Smooth muscle cell (in vitro differentiated cells): ENCODE data around the gene CUX1. TPM values are rescaled to one million over a fixed set of nuclear protein-coding genes. Genes with fewer than 3 reads are reported as not detected.

Experiments
- DNase-seq: peaks from one replicate; lab custom pipeline; 2025; ENCODE audit not compliant: unreplicated experiment; lab: John Stamatoyannopoulos, UW
- H2AFZ ChIP-seq: fragments of 200-600 bp; sonication (generic); 2 replicates; pipeline ENCODE4 v1.6.0; 2016; ENCODE audit warnings: antibody characterized with exemption, low read depth, mild to moderate bottlenecking
- H3F3A ChIP-seq: fragments of 200-600 bp; sonication (generic); 2 replicates; pipeline ENCODE4 v1.6.0; 2017; ENCODE audit warnings: antibody characterized with exemption, low read depth
- H3K27ac ChIP-seq: fragments of 200-600 bp; sonication (generic); 2 replicates; pipeline ENCODE4 v1.5.1; 2016; ENCODE audit warnings: low read depth, mild to moderate bottlenecking
- H3K27me3 ChIP-seq: fragments of 200-600 bp; sonication (generic); 2 replicates; pipeline ENCODE4 v1.6.1; 2016; ENCODE audit warnings: low read depth, mild to moderate bottlenecking
- H3K36me3 ChIP-seq: fragments of 200-600 bp; sonication (generic); 2 replicates; pipeline ENCODE4 v1.5.1; 2016; ENCODE audit warnings: low read depth
- H3K4me1 ChIP-seq: fragments of 200-600 bp; sonication (generic); 2 replicates; pipeline ENCODE4 v1.5.1; 2016; ENCODE audit warnings: low read depth
- H3K4me2 ChIP-seq: fragments of 200-600 bp; sonication (generic); 2 replicates; pipeline ENCODE4 v1.6.0; 2016; ENCODE audit warnings: mild to moderate bottlenecking
- H3K4me3 ChIP-seq: fragments of 200-600 bp; sonication (generic); 2 replicates; pipeline ENCODE4 v1.5.1; 2016; ENCODE audit warnings: mild to moderate bottlenecking
- H3K79me2 ChIP-seq: fragments of 200-600 bp; sonication (generic); 2 replicates; pipeline ENCODE4 v1.6.0; 2016; ENCODE audit warnings: low read depth, mild to moderate bottlenecking
- H3K9ac ChIP-seq: fragments of 200-600 bp; sonication (generic); 2 replicates; pipeline ENCODE4 v1.6.0; 2016; ENCODE audit warnings: low read depth
- H3K9me3 ChIP-seq: fragments of 200-600 bp; sonication (generic); replicated peaks from 2 replicates; pipeline ENCODE4 v1.5.1; 2016; ENCODE audit warnings: low read depth
- H4K20me1 ChIP-seq: fragments of 200-600 bp; sonication (generic); 2 replicates; pipeline ENCODE4 v1.6.0; 2016; ENCODE audit warnings: low read depth
- WGBS: methylation state at CpG from one replicate; pipeline ENCODE4 v1.1.7; 2016; ENCODE audit warnings: low lambda C conversion rate; 5-methylcytosine and 5-hydroxymethylcytosine counted together
- polyA plus RNA-seq: library from polyadenylated mRNA; unstranded; fragments of >200 nt; fragmentation: Nextera tagmentation; extraction: Ambion mirVana; gene quantifications from 2 replicates; pipeline ENCODE4 v1.2.1, GENCODE V29; 2016
- total RNA-seq: library from RNA; depleted of rRNA; stranded (reverse); fragments of >200 nt; gene quantifications from 2 replicates; pipeline ENCODE4 v1.2.3, GENCODE V29; 2014
- TF ChIP-seq, protein P1 (sequence below): fragments of 200-600 bp; sonication (generic); IDR thresholded peaks from 2 replicates; pipeline ENCODE4 v1.5.1; 2017; ENCODE audit warnings: borderline replicate concordance, mild to moderate bottlenecking, antibody characterized with exemption; ENCODE audit not compliant: insufficient read depth, poor library complexity, severe bottlenecking

The CUX1 gene
- total and polyA plus RNA-seq, 2 experiments from 2014 or later, result 56.3 to 78.4 TPM

DNA sequence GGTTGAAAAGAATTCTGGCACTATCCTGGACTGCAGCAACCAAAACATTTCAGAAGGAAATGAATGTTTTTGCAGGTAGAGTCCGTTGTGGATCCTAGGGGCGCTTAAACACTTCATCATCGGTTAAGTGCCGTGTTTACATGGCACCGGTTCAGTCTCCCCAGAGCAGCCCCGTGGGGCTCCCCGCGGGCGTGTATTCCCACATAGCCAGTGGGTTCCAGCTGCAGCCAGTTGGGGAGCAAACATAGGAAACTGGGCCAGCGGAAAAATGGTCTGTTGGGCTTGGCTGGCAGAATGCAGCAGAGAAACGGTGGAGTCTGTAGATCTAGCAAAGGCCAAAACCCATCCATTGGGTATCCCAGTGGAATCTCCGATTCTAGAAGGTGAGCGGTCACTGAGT, 356.2 kb downstream of the CUX1 start:
- DNase-seq, result no peak
- Histone ChIP-seq H3K9ac (no peak overlapping the region), H3K9me3 (no peaks in the 10 kb centered on the region), H3K4me1 (peaks cover 6% of the 10 kb centered on the region), H3K36me3 (no peaks in the 10 kb centered on the region), H3K27me3 (no peaks in the 10 kb centered on the region), H3K27ac (no peak overlapping the region), H3K4me3 (no peak overlapping the region), H2AFZ (no peak overlapping the region), H3K4me2 (no peak overlapping the region), H3K79me2 (no peaks in the 10 kb centered on the region), H4K20me1 (no peaks in the 10 kb centered on the region), H3F3A (no peaks in the 10 kb centered on the region)
- WGBS, result 97% methylated on average over 13 of the region's 13 CpGs
- TF ChIP-seq, protein P1, sequence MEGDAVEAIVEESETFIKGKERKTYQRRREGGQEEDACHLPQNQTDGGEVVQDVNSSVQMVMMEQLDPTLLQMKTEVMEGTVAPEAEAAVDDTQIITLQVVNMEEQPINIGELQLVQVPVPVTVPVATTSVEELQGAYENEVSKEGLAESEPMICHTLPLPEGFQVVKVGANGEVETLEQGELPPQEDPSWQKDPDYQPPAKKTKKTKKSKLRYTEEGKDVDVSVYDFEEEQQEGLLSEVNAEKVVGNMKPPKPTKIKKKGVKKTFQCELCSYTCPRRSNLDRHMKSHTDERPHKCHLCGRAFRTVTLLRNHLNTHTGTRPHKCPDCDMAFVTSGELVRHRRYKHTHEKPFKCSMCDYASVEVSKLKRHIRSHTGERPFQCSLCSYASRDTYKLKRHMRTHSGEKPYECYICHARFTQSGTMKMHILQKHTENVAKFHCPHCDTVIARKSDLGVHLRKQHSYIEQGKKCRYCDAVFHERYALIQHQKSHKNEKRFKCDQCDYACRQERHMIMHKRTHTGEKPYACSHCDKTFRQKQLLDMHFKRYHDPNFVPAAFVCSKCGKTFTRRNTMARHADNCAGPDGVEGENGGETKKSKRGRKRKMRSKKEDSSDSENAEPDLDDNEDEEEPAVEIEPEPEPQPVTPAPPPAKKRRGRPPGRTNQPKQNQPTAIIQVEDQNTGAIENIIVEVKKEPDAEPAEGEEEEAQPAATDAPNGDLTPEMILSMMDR, result no peak

DNA sequence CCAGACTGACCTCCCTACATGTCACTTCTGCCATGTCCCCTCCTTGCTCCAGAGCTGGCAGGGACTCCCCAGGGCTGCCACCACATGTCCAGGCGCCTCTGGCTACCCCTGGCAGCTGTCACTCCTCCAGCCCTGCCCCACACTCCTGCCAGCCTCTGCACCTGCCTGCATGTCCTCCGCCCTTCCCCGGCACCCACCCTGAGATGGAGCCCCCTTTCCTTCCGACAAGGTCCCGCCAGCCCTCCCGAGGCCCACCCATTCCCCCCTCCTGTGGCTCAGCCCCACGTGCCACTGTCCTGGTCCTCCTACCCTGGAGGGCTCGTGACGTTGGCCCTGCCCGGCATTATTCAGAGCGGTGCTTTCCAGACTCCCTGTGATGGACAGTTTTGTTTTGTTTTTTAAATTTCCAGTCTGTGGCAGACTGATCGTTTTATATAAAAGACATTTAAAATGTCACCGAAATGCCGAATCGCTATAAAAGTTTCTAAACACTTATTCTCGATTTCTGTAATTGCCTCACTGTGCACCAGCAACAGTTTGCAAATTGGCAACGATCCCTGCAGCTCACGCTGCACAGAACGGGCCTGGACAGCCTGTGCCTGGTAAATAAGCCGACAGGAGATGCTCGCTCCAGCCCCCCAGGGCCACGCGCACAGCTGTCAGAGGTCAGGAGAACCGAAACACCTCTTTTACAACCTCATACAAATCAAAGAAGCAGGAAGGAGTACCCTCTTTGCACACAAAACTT, 358.2 kb downstream of the CUX1 start:
- Histone ChIP-seq H3K9me3 (no peaks in the 10 kb centered on the region), H3K9ac (no peak overlapping the region), H3K4me1 (no peaks in the 10 kb centered on the region), H2AFZ (no peak overlapping the region), H3K4me3 (no peak overlapping the region), H3K4me2 (no peak overlapping the region), H3K27me3 (no peaks in the 10 kb centered on the region), H3K27ac (no peak overlapping the region), H3F3A (no peaks in the 10 kb centered on the region), H4K20me1 (no peaks in the 10 kb centered on the region), H3K36me3 (no peaks in the 10 kb centered on the region), H3K79me2 (no peaks in the 10 kb centered on the region)
- DNase-seq, result no peak
- TF ChIP-seq, protein P1, result no peak
- 95% methylated on average over 24 of the region's 24 CpGs for WGBS

DNA sequence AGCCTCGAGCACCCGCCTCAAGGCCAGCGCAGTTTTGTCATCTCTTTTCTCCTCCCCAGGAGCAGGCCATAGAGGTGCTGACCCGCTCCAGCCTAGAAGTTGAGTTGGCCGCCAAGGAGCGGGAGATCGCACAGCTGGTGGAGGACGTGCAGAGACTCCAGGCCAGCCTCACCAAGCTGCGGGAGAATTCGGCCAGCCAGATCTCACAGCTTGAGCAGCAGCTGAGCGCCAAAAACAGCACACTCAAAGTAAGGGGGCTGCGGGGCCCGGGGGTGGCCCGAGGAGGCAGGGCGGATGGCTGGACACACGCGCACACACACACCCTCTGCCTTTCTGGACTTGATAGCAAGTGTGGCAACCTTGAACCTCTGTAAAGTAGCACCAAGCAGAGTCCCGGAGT, 361.0 kb downstream of the CUX1 start:
- H3K4me1 ChIP-seq, result no peaks in the 10 kb centered on the region
- TF ChIP-seq, protein P1, result no peak
- no peaks in the 10 kb centered on the region for H3K79me2 ChIP-seq
- H3K9me3 ChIP-seq, result no peaks in the 10 kb centered on the region
- H3F3A ChIP-seq, result no peaks in the 10 kb centered on the region
- H3K27me3 ChIP-seq, result no peaks in the 10 kb centered on the region
- no peak overlapping the region for H3K27ac ChIP-seq
- H3K4me2 ChIP-seq, result no peak overlapping the region
- H4K20me1 ChIP-seq, result no peaks in the 10 kb centered on the region
- H3K9ac ChIP-seq, result no peak overlapping the region
- WGBS, result 97% methylated on average over 12 of the region's 18 CpGs
- DNase-seq, result no peak
- H3K36me3 ChIP-seq, result peaks cover 4% of the 10 kb centered on the region
- no peak overlapping the region for H3K4me3 ChIP-seq
- H2AFZ ChIP-seq, result no peak overlapping the region

DNA sequence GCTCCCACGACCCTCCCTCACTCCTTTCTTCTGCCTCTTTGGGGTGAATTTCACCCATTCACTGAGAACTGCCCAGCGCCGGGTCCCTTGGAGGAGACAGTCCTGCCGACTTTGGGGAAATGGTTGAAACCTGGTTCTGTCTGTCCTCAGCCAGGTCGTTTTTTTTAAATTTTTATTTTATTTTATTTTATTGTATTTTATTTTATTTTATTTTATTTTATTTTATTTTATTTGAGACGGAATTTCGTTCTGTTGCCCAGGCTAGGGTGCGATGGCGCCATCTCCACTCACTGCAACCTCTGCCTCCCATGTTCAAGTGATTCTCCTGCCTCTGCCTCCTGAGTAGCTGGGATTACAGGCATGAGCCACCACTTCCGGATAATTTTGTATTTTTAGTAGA, 363.3 kb downstream of the CUX1 start:
- no peak overlapping the region for H3K27ac ChIP-seq
- H3F3A ChIP-seq, result no peaks in the 10 kb centered on the region
- peaks cover 15% of the 10 kb centered on the region for H3K36me3 ChIP-seq
- no peak overlapping the region for H3K4me2 ChIP-seq
- H3K9ac ChIP-seq, result no peak overlapping the region
- H2AFZ ChIP-seq, result no peak overlapping the region
- 93% methylated on average over 10 of the region's 10 CpGs for WGBS
- H3K4me1 ChIP-seq, result no peaks in the 10 kb centered on the region
- no peaks in the 10 kb centered on the region for H3K27me3 ChIP-seq
- TF ChIP-seq, protein P1, result no peak
- H3K4me3 ChIP-seq, result no peak overlapping the region
- no peak for DNase-seq
- H4K20me1 ChIP-seq, result no peaks in the 10 kb centered on the region
- no peaks in the 10 kb centered on the region for H3K9me3 ChIP-seq
- no peaks in the 10 kb centered on the region for H3K79me2 ChIP-seq
